Measurements from ENCODE around the gene CORO1C. TPM values are rescaled to one million over a fixed set of nuclear protein-coding genes. Genes with fewer than 3 reads are reported as not detected.
"Not testable (repeated sequence)": the region's sequence is repeated elsewhere in the genome, so short reads cannot be mapped to it uniquely, and the experiment has no call there.

Gene CORO1C
- total RNA-seq, 1 experiment from 2014 or later, result 14.9 TPM

DNA sequence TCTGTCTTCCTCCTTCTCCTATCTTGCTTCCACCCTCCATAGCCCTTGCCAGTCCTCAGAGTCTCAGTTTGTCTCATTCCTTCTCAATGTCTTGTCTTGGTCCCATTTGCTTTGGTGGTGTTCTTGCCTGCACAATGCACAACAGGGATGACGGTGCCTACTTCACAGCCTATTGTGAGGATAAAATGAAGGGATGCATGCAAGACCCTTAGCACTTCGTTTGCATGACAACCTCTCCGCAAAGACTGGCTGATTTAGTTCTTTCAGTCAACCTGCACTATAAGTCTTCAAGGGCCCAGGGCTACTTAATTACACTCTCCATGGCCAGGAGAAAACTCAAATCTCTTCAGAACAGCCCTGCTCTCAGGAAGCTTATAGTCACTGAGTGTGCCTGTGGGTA lies 106.1 kb downstream of the CORO1C start:
- no peaks in the 10 kb centered on the region for H3K27me3 ChIP-seq (ENCODE audit: low read length)
- H4K20me1 ChIP-seq (ENCODE audit: insufficient read depth, low read depth, low read length), result no peaks in the 10 kb centered on the region
- H3K79me2 ChIP-seq (ENCODE audit: low read length), result no peaks in the 10 kb centered on the region
- H2AFZ ChIP-seq (ENCODE audit: low read length), result no peak overlapping the region
- H3K4me3 ChIP-seq (ENCODE audit: low read length), result no peak overlapping the region
- no peaks in the 10 kb centered on the region for H3K36me3 ChIP-seq (ENCODE audit: insufficient read depth, low read length)
- H3K9me3 ChIP-seq (ENCODE audit: low read length), result no peaks in the 10 kb centered on the region
- H3K4me2 ChIP-seq (ENCODE audit: low read depth, low read length, poor library complexity, severe bottlenecking), result no peak overlapping the region
- H3K27ac ChIP-seq (ENCODE audit: low read length), result no peak overlapping the region
- no peak for DNase-seq
- peaks cover 11% of the 10 kb centered on the region for H3K4me1 ChIP-seq (ENCODE audit: low read length)
- no peaks in the 10 kb centered on the region for H3K9me2 ChIP-seq (replicated peaks; ENCODE audit: insufficient read depth, low read length)
- no peak overlapping the region for H3K9ac ChIP-seq (ENCODE audit: low read length)

GRCh38 chr12:108623577-108623976 lies 107.7 kb downstream of the CORO1C start:
- Histone ChIP-seq H4K20me1 (ENCODE audit: insufficient read depth, low read depth, low read length) (no peaks in the 10 kb centered on the region), H3K79me2 (ENCODE audit: low read length) (no peaks in the 10 kb centered on the region), H3K4me3 (ENCODE audit: low read length) (no peak overlapping the region), H3K9ac (ENCODE audit: low read length) (no peak overlapping the region), H3K9me3 (ENCODE audit: low read length) (no peaks in the 10 kb centered on the region), H3K9me2 (replicated peaks; ENCODE audit: insufficient read depth, low read length) (no peaks in the 10 kb centered on the region), H3K27ac (ENCODE audit: low read length) (no peak overlapping the region), H3K27me3 (ENCODE audit: low read length) (no peaks in the 10 kb centered on the region), H2AFZ (ENCODE audit: low read length) (no peak overlapping the region), H3K36me3 (ENCODE audit: insufficient read depth, low read length) (no peaks in the 10 kb centered on the region), H3K4me2 (ENCODE audit: low read depth, low read length, poor library complexity, severe bottlenecking) (no peak overlapping the region), H3K4me1 (ENCODE audit: low read length) (peaks cover 13% of the 10 kb centered on the region)
- no peak for DNase-seq

DNA sequence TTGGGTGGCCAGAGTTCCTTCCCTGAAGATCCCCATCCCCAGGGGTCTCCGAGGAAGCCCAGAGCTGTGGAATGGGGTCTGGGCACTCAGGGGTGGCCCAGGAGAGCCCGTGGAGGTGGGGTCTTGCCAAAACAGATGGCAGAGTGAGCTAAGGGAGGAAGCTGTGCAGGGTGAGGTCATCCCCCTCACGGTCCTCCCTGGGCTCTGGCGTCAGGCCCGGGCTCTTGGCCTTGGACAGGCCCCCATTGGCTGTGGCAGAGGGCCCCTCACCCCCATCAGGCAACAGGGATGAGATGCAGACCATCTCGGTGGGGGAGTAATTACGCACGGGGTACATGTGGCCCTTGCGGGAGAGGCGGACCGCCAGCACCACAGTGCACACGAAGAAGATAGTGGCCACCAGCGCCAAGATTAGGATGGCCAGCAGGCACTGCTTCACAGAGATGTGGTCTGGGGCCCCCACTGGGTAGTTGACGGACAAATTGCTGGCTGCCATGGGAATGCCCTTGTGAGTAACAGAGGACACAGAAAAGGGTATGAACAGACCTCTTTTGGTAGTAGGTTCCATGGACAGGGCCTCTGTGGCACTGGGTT lies 108.3 kb downstream of the CORO1C start:
- Histone ChIP-seq H4K20me1 (ENCODE audit: insufficient read depth, low read depth, low read length) (no peaks in the 10 kb centered on the region), H3K4me3 (ENCODE audit: low read length) (no peak overlapping the region), H3K9ac (ENCODE audit: low read length) (no peak overlapping the region), H3K9me3 (ENCODE audit: low read length) (no peaks in the 10 kb centered on the region), H3K36me3 (ENCODE audit: insufficient read depth, low read length) (no peaks in the 10 kb centered on the region), H3K27me3 (ENCODE audit: low read length) (no peaks in the 10 kb centered on the region), H3K27ac (ENCODE audit: low read length) (no peak overlapping the region), H3K9me2 (replicated peaks; ENCODE audit: insufficient read depth, low read length) (no peaks in the 10 kb centered on the region), H3K4me2 (ENCODE audit: low read depth, low read length, poor library complexity, severe bottlenecking) (no peak overlapping the region), H3K4me1 (ENCODE audit: low read length) (peaks cover 15% of the 10 kb centered on the region), H3K79me2 (ENCODE audit: low read length) (no peaks in the 10 kb centered on the region), H2AFZ (ENCODE audit: low read length) (no peak overlapping the region)
- no peak for DNase-seq

DNA sequence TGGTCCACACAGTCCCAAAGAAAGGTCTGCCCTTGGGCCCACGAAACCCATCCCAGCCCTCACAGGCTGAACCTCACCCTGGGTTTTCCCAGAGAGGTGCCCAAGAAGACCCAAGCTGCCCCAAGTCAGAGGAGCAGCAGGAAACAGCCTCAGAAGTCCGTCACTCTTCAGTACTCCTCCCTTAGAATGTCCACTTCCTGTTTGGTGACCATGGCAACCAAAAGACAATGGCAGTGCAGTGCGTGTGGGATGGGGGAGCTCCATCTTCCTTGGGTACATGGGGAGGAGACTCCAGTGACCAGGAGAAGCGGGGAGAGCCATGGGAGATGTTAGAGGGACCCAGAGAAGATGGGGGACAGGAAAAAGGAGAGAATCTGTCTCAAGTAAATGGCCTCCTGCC lies 108.9 kb downstream of the CORO1C start:
- Histone ChIP-seq H3K4me1 (ENCODE audit: low read length) (peaks cover 15% of the 10 kb centered on the region), H3K36me3 (ENCODE audit: insufficient read depth, low read length) (no peaks in the 10 kb centered on the region), H3K27ac (ENCODE audit: low read length) (no peak overlapping the region), H3K27me3 (ENCODE audit: low read length) (no peaks in the 10 kb centered on the region), H4K20me1 (ENCODE audit: insufficient read depth, low read depth, low read length) (no peaks in the 10 kb centered on the region), H3K79me2 (ENCODE audit: low read length) (no peaks in the 10 kb centered on the region), H2AFZ (ENCODE audit: low read length) (no peak overlapping the region), H3K4me2 (ENCODE audit: low read depth, low read length, poor library complexity, severe bottlenecking) (no peak overlapping the region), H3K9me3 (ENCODE audit: low read length) (no peaks in the 10 kb centered on the region), H3K9ac (ENCODE audit: low read length) (no peak overlapping the region), H3K4me3 (ENCODE audit: low read length) (no peak overlapping the region), H3K9me2 (replicated peaks; ENCODE audit: insufficient read depth, low read length) (no peaks in the 10 kb centered on the region)
- peak; percentile 75 for DNase-seq

- Histone ChIP-seq H3K9me3 (ENCODE audit: low read length) (no peaks in the 10 kb centered on the region; the same call in 1 of the 2 replicates), H2AFZ (ENCODE audit: low read length) (no peak overlapping the region), H3K9ac (ENCODE audit: low read length) (no peak overlapping the region), H3K36me3 (ENCODE audit: insufficient read depth, low read length) (no peaks in the 10 kb centered on the region), H3K4me1 (ENCODE audit: low read length) (peaks cover 15% of the 10 kb centered on the region), H3K79me2 (ENCODE audit: low read length) (no peaks in the 10 kb centered on the region), H3K9me2 (replicated peaks; ENCODE audit: insufficient read depth, low read length) (no peaks in the 10 kb centered on the region), H4K20me1 (ENCODE audit: insufficient read depth, low read depth, low read length) (no peaks in the 10 kb centered on the region), H3K4me2 (ENCODE audit: low read depth, low read length, poor library complexity, severe bottlenecking) (no peak overlapping the region), H3K27me3 (ENCODE audit: low read length) (no peaks in the 10 kb centered on the region; the same call in 1 of the 2 replicates), H3K27ac (ENCODE audit: low read length) (no peak overlapping the region), H3K4me3 (ENCODE audit: low read length) (no peak overlapping the region)
- DNase-seq, result no peak
Measured at GRCh38 chr12:108621161-108621560, 110.2 kb downstream of the CORO1C start.

DNA sequence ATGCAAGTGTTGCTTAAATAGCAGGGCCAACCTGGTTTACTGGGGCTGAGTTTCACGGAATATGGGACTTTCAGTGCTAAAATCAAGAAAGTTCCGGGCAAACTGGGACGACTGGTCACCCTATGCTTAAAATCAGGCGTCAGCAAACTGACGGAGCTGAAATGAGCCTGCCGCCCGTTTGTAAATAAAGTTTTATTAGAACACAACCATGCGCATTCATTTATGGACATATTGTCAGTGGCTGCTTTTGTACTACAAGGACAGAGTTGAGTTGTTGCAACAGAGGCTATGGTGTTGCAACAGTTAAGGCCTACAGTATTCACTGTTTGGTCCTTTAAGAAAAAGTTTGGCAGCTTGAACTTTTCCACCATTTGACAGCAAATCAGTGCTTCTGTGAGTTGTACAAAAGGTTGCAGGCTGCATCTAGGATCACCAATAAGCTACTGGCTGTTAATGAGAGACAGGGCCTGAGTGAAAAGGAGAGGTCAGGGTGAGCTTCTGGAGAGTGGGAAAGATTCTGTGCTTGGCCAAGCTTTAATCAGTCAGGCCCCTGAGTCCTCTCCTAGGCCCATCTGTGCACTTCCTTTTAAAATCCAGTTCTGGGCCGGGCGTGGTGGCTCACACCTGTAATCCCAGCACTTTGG lies 111.0 kb downstream of the CORO1C start:
- Histone ChIP-seq H3K9ac (ENCODE audit: low read length) (no peak overlapping the region), H3K27ac (ENCODE audit: low read length) (no peak overlapping the region), H3K79me2 (ENCODE audit: low read length) (no peaks in the 10 kb centered on the region), H3K4me3 (ENCODE audit: low read length) (no peak overlapping the region), H3K9me2 (replicated peaks; ENCODE audit: insufficient read depth, low read length) (no peaks in the 10 kb centered on the region), H3K4me2 (ENCODE audit: low read depth, low read length, poor library complexity, severe bottlenecking) (no peak overlapping the region), H3K36me3 (ENCODE audit: insufficient read depth, low read length) (no peaks in the 10 kb centered on the region), H4K20me1 (ENCODE audit: insufficient read depth, low read depth, low read length) (no peaks in the 10 kb centered on the region), H3K4me1 (ENCODE audit: low read length) (peaks cover 15% of the 10 kb centered on the region), H2AFZ (ENCODE audit: low read length) (no peak overlapping the region), H3K9me3 (ENCODE audit: low read length) (peaks cover 4% of the 10 kb centered on the region; the same call in 1 of the 2 replicates), H3K27me3 (ENCODE audit: low read length) (no peaks in the 10 kb centered on the region; the same call in 1 of the 2 replicates)
- DNase-seq, result no peak

- no peak overlapping the region for H3K4me3 ChIP-seq (ENCODE audit: low read length)
- H3K27me3 ChIP-seq (ENCODE audit: low read length), result no peaks in the 10 kb centered on the region; the same call in 1 of the 2 replicates
- no peaks in the 10 kb centered on the region for H3K79me2 ChIP-seq (ENCODE audit: low read length)
- no peak overlapping the region for H3K9ac ChIP-seq (ENCODE audit: low read length)
- H2AFZ ChIP-seq (ENCODE audit: low read length), result no peak overlapping the region
- H4K20me1 ChIP-seq (ENCODE audit: insufficient read depth, low read depth, low read length), result no peaks in the 10 kb centered on the region
- H3K4me1 ChIP-seq (ENCODE audit: low read length), result peaks cover 15% of the 10 kb centered on the region
- H3K27ac ChIP-seq (ENCODE audit: low read length), result no peak overlapping the region
- no peak overlapping the region for H3K4me2 ChIP-seq (ENCODE audit: low read depth, low read length, poor library complexity, severe bottlenecking)
- no peaks in the 10 kb centered on the region for H3K36me3 ChIP-seq (ENCODE audit: insufficient read depth, low read length)
- no peak for DNase-seq
- H3K9me2 ChIP-seq (replicated peaks; ENCODE audit: insufficient read depth, low read length), result no peaks in the 10 kb centered on the region
- peaks cover 4% of the 10 kb centered on the region; the same call in 1 of the 2 replicates for H3K9me3 ChIP-seq (ENCODE audit: low read length)
Measured at GRCh38 chr12:108619369-108620160, 111.8 kb downstream of the CORO1C start.

- not testable (repeated sequence) for H2AFZ ChIP-seq (ENCODE audit: low read length); H4K20me1 ChIP-seq (ENCODE audit: insufficient read depth, low read depth, low read length); H3K27me3 ChIP-seq (ENCODE audit: low read length); H3K9me2 ChIP-seq (replicated peaks; ENCODE audit: insufficient read depth, low read length); DNase-seq; H3K36me3 ChIP-seq (ENCODE audit: insufficient read depth, low read length); H3K79me2 ChIP-seq (ENCODE audit: low read length); H3K9me3 ChIP-seq (ENCODE audit: low read length); H3K27ac ChIP-seq (ENCODE audit: low read length); H3K4me3 ChIP-seq (ENCODE audit: low read length); H3K4me2 ChIP-seq (ENCODE audit: low read depth, low read length, poor library complexity, severe bottlenecking); H3K9ac ChIP-seq (ENCODE audit: low read length)
- H3K4me1 ChIP-seq (ENCODE audit: low read length), result peaks cover 15% of the 10 kb centered on the region
Measured at GRCh38 chr12:108618953-108619274, 112.4 kb downstream of the CORO1C start.

All from Karpas-422 (cell line).